Kidney (tissue), 14 donors: ENCODE data around the gene FAM186B. TPM values are rescaled to one million over a fixed set of nuclear protein-coding genes. Genes with fewer than 3 reads are reported as not detected.
A peak's percentile ranks its signal among the peaks of the same experiment; 100 is the strongest.

Experiments
- DNase-seq, 5 donors: peaks; one replicate each; pipeline ENCODE4 v3.0.0-alpha.2; 2013 to 2020
- FAIRE-seq: peaks from 2 replicates; lab custom pipeline; 2012; peaks lifted over from hg19 to GRCh38; lab: Jason Lieb, UNC
- H3K27ac ChIP-seq, 2 donors: one replicate each; pipeline ENCODE4 v1.7.0; 2013; ENCODE audit warnings: low read depth in 2 of 2, low read length in 2 of 2, inconsistent platforms in 1 of 2
- H3K27me3 ChIP-seq: one replicate; pipeline ENCODE4 v1.7.1; 2013; ENCODE audit warnings: low read length, inconsistent platforms; ENCODE audit not compliant: control insufficient read depth, insufficient read depth
- H3K36me3 ChIP-seq, 3 donors: one replicate each; pipeline versions ENCODE4 v1.7.0 to v1.7.1; 2013; ENCODE audit warnings: low read length in 3 of 3, control low read depth in 1 of 3, inconsistent platforms in 1 of 3; ENCODE audit not compliant: insufficient read depth in 3 of 3, control insufficient read depth in 2 of 3
- H3K4me1 ChIP-seq, 3 donors: one replicate each; pipeline versions ENCODE4 v1.7.0 to v1.7.1; 2013; ENCODE audit warnings: low read length in 3 of 3, inconsistent platforms in 1 of 3, low read depth in 1 of 3; ENCODE audit not compliant: control insufficient read depth in 2 of 3, insufficient read depth in 2 of 3
- H3K4me3 ChIP-seq, 3 donors: one replicate each; pipeline versions ENCODE4 v1.7.0 to v1.8.1; 2013; ENCODE audit warnings: low read length in 3 of 3, control low read depth in 1 of 3, inconsistent platforms in 1 of 3
- H3K9ac ChIP-seq, 3 donors: one replicate each; pipeline versions ENCODE4 v1.7.0 to v1.7.1; 2013; ENCODE audit warnings: low read length in 3 of 3, control low read depth in 1 of 3, inconsistent platforms in 1 of 3
- H3K9me3 ChIP-seq, 3 donors: one replicate each; pipeline versions ENCODE4 v1.7.0 to v1.7.1; 2013; ENCODE audit warnings: low read length in 3 of 3, control low read depth in 1 of 3, inconsistent platforms in 1 of 3; ENCODE audit not compliant: control insufficient read depth in 2 of 3, insufficient read depth in 1 of 3
- intact Hi-C: fragments of 100-400 bp; cut with DNase I; formaldehyde crosslinking; loops from one replicate; pipeline ENCODE4 v1.11.1; 2022
- polyA plus RNA-seq: library from polyadenylated mRNA; stranded (reverse); fragments of 350-450 nt; fragmentation: Illumina TruSeq; extraction: RNeasy Lipid Tissue Mini Kit (QIAGEN cat#74804); gene quantifications from one replicate; pipeline ENCODE4 v1.2.3, GENCODE V29; 2014; ENCODE audit warnings: low read depth, low replicate concordance; ENCODE audit not compliant: insufficient read depth
- total RNA-seq: library from RNA; stranded (reverse); fragmentation: NEBNext Ultra II Directional; extraction: Animal tissue kit (Norgen Biotek cat#: 25700); gene quantifications from one replicate; pipeline ENCODE4 v1.2.1, GENCODE V29; 2021
- TF ChIP-seq, protein P1 (sequence below): IDR thresholded peaks from 3 replicates; pipeline ENCODE4 v1.5.1; 2012; ENCODE audit warnings: mild to moderate bottlenecking, moderate library complexity, borderline replicate concordance; ENCODE audit not compliant: insufficient read depth; ENCODE audit errors: extremely low read depth
- donor health status: control.
- donor health status: control.
- donor health status: control.
- donor health status: control.
- donor health status: control.
- donor health status: DM: yes; HTN: yes; CAD: no.
- donor health status: Normal renal cell carcinoma (clear cell type).

Gene FAM186B
- total and polyA plus RNA-seq, 2 donors from 2014 or later = 0.34 to 0.85 TPM

DNA sequence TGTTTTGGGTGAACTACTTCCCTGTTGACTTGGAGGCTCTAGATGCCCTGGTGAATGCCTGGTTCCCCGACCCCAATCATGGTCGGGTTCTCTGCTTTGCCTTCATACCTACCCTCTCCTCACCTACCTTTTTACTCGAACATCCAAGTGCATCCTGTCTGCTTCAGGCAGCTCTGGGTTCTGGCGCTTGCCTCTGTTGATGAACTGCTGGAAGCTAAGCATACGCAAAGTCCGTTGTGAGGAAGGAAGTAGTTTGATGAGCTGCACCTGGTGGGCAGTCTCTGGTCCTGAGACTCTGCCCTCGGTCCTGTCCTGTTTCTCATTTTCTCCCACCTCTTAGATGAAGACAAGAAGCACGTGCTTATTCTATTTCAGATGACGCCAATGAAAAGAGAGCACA, 53.0 kb downstream of the FAM186B start:
- no peak for FAIRE-seq
- no peaks in the 10 kb centered on the region for H3K36me3 ChIP-seq
- intact Hi-C loops = no loop called here
- H3K9me3 ChIP-seq = no peaks in the 10 kb centered on the region
- no peak overlapping the region for H3K4me3 ChIP-seq
- no peak overlapping the region for H3K9ac ChIP-seq
- peaks cover 0 to 21% (median 14%) of the 10 kb centered on the region in 3 donors for H3K4me1 ChIP-seq
- no peaks in the 10 kb centered on the region for H3K27me3 ChIP-seq
- DNase-seq = no peak
- no peak overlapping the region for H3K27ac ChIP-seq
- TF ChIP-seq, protein P1, sequence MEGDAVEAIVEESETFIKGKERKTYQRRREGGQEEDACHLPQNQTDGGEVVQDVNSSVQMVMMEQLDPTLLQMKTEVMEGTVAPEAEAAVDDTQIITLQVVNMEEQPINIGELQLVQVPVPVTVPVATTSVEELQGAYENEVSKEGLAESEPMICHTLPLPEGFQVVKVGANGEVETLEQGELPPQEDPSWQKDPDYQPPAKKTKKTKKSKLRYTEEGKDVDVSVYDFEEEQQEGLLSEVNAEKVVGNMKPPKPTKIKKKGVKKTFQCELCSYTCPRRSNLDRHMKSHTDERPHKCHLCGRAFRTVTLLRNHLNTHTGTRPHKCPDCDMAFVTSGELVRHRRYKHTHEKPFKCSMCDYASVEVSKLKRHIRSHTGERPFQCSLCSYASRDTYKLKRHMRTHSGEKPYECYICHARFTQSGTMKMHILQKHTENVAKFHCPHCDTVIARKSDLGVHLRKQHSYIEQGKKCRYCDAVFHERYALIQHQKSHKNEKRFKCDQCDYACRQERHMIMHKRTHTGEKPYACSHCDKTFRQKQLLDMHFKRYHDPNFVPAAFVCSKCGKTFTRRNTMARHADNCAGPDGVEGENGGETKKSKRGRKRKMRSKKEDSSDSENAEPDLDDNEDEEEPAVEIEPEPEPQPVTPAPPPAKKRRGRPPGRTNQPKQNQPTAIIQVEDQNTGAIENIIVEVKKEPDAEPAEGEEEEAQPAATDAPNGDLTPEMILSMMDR = no peak

- intact Hi-C loops = no loop called here
- no peak overlapping the region for H3K4me3 ChIP-seq
- DNase-seq (peak in 1 of 5 donors; percentile 28), FAIRE-seq (no peak)
- H3K9ac ChIP-seq = no peak overlapping the region
- H3K36me3 ChIP-seq = no peaks in the 10 kb centered on the region
- H3K27me3 ChIP-seq = no peaks in the 10 kb centered on the region
- TF ChIP-seq, protein P1 = no peak
- no peaks in the 10 kb centered on the region for H3K9me3 ChIP-seq
- H3K27ac ChIP-seq = no peak overlapping the region
- peaks cover 0 to 16% (median 10%) of the 10 kb centered on the region in 3 donors for H3K4me1 ChIP-seq
Observed at GRCh38 chr12:49552014-49552413, 53.4 kb downstream of the FAM186B start.

GRCh38 chr12:49550693-49551252, 54.7 kb downstream of the FAM186B start:
- Histone ChIP-seq H3K27me3 (no peaks in the 10 kb centered on the region), H3K36me3 (no peaks in the 10 kb centered on the region), H3K4me3 (no peak overlapping the region), H3K4me1 (peaks cover 0 to 11% (median 0%) of the 10 kb centered on the region in 3 donors), H3K9me3 (no peaks in the 10 kb centered on the region), H3K9ac (no peak overlapping the region), H3K27ac (no peak overlapping the region)
- intact Hi-C loops = no loop called here
- FAIRE-seq (no peak), DNase-seq (peak in 2 of 5 donors; percentile 42 to 55)
- TF ChIP-seq, protein P1 = no peak
